Breast epithelium (tissue), 3 donors: ENCODE measurements around the gene SCML2.

ENCODE experiments used
- CTCF ChIP-seq, 3 donors: fragments of 450-650 bp; IDR thresholded peaks; one replicate each; pipeline ENCODE4 v1.5.1; 2016 to 2017; ENCODE audit warnings: antibody characterized with exemption in 3 of 3, mild to moderate bottlenecking in 3 of 3, moderate library complexity in 3 of 3
- POLR2A ChIP-seq: fragments of 450-650 bp; IDR thresholded peaks from one replicate; pipeline ENCODE4 v1.6.1; 2016; ENCODE audit warnings: antibody characterized with exemption, mild to moderate bottlenecking, moderate library complexity

DNA sequence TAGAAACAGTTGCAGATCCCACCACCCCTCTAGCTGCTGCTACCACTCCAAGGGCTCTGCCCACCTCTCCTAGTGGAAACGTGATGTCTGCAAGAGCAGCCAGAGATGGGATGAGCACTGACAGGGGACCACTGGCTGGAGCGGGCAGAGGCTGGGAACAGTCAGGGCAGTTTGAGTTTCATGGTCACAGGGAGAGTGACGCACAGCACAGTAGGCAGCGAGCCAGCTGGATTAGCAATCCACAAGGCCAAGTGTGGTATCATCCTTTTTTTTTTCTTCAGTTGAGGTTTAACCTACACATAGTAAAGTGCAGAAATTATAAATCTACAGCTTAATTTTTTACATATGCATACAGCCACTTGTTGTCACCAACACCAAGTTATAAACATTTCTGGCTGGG is 6.4 kb upstream of the SCML2 start:
- TF ChIP-seq CTCF (IDR thresholded peaks at IDR 0.05) (no peak), POLR2A (no peak)
